Transverse colon (tissue), 4 donors: Measurements from ENCODE around the gene HACD1.

Experiments used
- CTCF ChIP-seq, 5 experiments: fragments of 200-600 bp in 3 of 5; fragments of 450-650 bp in 2 of 5; sonication (generic) in 3 of 5; IDR thresholded peaks; 1 replicate in 2 of 5; 2 replicates in 3 of 5; pipeline ENCODE4 v1.5.1; 2016 to 2017; ENCODE audit warnings: antibody characterized with exemption in 5 of 5, inconsistent platforms in 3 of 5, mild to moderate bottlenecking in 2 of 5, moderate library complexity in 1 of 5
- POLR2A ChIP-seq: fragments of 450-650 bp; IDR thresholded peaks from one replicate; pipeline ENCODE4 v1.6.1; 2016; ENCODE audit warnings: antibody characterized with exemption, mild to moderate bottlenecking, moderate library complexity
- POLR2AphosphoS5 ChIP-seq, 3 donors: sonication (generic); formaldehyde crosslinking; IDR thresholded peaks; one replicate each; pipeline ENCODE4 v1.6.1; 2016; ENCODE audit warnings: antibody characterized with exemption in 3 of 3

GRCh38 chr10:17597386-17597785 lies 19.8 kb downstream of the HACD1 start:
- TF ChIP-seq POLR2A (no peak), CTCF (IDR thresholded peaks at IDR 0.05) (no peak), POLR2AphosphoS5 (IDR thresholded peaks at IDR 0.05) (no peak)
